Stomach (tissue), 9 donors: ENCODE results near the gene TAPT1. TPM values are rescaled to one million over a fixed set of nuclear protein-coding genes. Genes with fewer than 3 reads are reported as not detected.

ENCODE experiments used
- DNase-seq, 2 donors: peaks; one replicate each; pipeline versions ENCODE4 v3.0.0 to v3.0.0-alpha.2; 2013 to 2019
- H3K27ac ChIP-seq, 5 donors: fragments of 200-600 bp in 4 of 5; sonication (generic) in 4 of 5; one replicate each; pipeline ENCODE4 v1.5.1; 2013 to 2019; ENCODE audit warnings: mild to moderate bottlenecking in 1 of 5, moderate library complexity in 1 of 5
- H3K27me3 ChIP-seq, 3 donors: fragments of 200-600 bp; sonication (generic); one replicate each; pipeline ENCODE4 v1.5.1; 2017 to 2019; ENCODE audit warnings: mixed run types in 1 of 3
- H3K36me3 ChIP-seq, 4 donors: fragments of 200-600 bp; sonication (generic); 1 replicate in 3 of 4; 2 replicates in 1 of 4; pipeline ENCODE4 v1.5.1; 2016 to 2019
- H3K4me1 ChIP-seq, 4 donors: fragments of 200-600 bp; sonication (generic); one replicate each; pipeline ENCODE4 v1.5.1; 2016 to 2019
- H3K4me3 ChIP-seq, 4 donors: fragments of 200-600 bp; sonication (generic) in 3 of 4; one replicate each; pipeline ENCODE4 v1.5.1; 2016 to 2019; ENCODE audit warnings: mild to moderate bottlenecking in 1 of 4
- H3K9me3 ChIP-seq, 4 donors: fragments of 200-600 bp; sonication (generic); one replicate each; pipeline ENCODE4 v1.5.1; 2016 to 2019
- EP300 ChIP-seq: sonication (generic); formaldehyde crosslinking; IDR thresholded peaks from one replicate; pipeline ENCODE4 v1.6.1; 2017; ENCODE audit warnings: antibody characterized with exemption
- POLR2A ChIP-seq, 4 donors: fragments of 450-650 bp; IDR thresholded peaks; one replicate each; pipeline ENCODE4 v1.6.1; 2016; ENCODE audit warnings: antibody characterized with exemption in 4 of 4, control low read depth in 2 of 4, mild to moderate bottlenecking in 1 of 4, moderate library complexity in 1 of 4
- POLR2AphosphoS5 ChIP-seq, 3 donors: sonication (generic); formaldehyde crosslinking; IDR thresholded peaks; one replicate each; pipeline ENCODE4 v1.6.1; 2016; ENCODE audit warnings: antibody characterized with exemption in 3 of 3
- WGBS, 5 donors: extraction: QIAGEN DNeasy Blood & Tissue Kit in 3 of 5; methylation state at CpG; one replicate each; pipeline versions ENCODE4 v1.1.5 to v1.1.7; 2013 to 2018; 5-methylcytosine and 5-hydroxymethylcytosine counted together
- intact Hi-C: fragments of 100-400 bp; cut with DNase I; formaldehyde crosslinking; loops from one replicate; pipeline ENCODE4 v1.15.1; 2023; ENCODE audit warnings: low total_unique reads
- polyA plus RNA-seq, 3 donors: library from polyadenylated mRNA; stranded (reverse); fragments of 200-250 nt; gene quantifications; one replicate each; pipeline ENCODE4 v1.2.3, GENCODE V29; 2013
- total RNA-seq, 5 donors: library from RNA; depleted of rRNA; stranded (reverse); fragments of >200 nt; gene quantifications; one replicate each; pipeline versions ENCODE4 v1.1.0 to v1.2.3, GENCODE V29; 2014 to 2016
- TF ChIP-seq, protein P1 (sequence below), 7 experiments: fragments of 450-650 bp in 4 of 7; fragments of 200-600 bp in 3 of 7; sonication (generic) in 3 of 7; IDR thresholded peaks; one replicate each; pipeline ENCODE4 v1.5.1; 2016 to 2019; ENCODE audit warnings: antibody characterized with exemption in 7 of 7, control low read depth in 2 of 7, mild to moderate bottlenecking in 1 of 7
- donor health status: healthy with polysubstance abuse.
- donor health status: Bipolar disorder and iron deficiency.
- donor health status: healthy.

TAPT1 gene
- total and polyA plus RNA-seq, 8 donors, result 5.9 to 97.8 (median 13.7) TPM

DNA sequence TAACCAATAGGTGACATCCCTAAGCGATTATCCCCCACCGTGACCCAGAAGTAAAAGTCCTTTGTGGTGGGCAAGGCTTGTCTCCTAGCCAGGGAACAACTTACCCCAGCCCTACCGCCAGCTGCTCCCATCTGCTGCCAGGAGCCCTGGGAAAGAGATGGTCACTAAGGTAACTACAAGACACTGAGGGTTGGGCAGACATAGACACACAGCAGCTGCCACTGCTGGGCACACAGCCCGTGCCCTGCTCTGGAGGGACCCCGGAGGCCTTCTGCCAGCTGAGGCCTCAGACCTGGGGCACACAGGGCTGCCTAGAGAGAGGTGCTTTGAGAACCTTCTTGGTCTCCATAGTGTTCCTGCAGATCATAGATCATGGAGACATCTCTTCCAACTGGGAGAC lies 89.4 kb downstream of the TAPT1 start:
- no peaks in the 10 kb centered on the region for H3K27me3 ChIP-seq
- no peaks in the 10 kb centered on the region for H3K36me3 ChIP-seq
- WGBS, 5 donors, result 79 to 91% (median 86%) methylated on average over 5 of the region's 5 CpGs
- intact Hi-C loops, result no loop called here
- DNase-seq, result no peak
- H3K9me3 ChIP-seq, result peaks cover 0 to 7% (median 2%) of the 10 kb centered on the region in 4 donors
- H3K27ac ChIP-seq, result no peak overlapping the region
- no peak for TF ChIP-seq POLR2AphosphoS5 (IDR thresholded peaks at IDR 0.05)
- no peak for TF ChIP-seq EP300
- TF ChIP-seq, protein P1, sequence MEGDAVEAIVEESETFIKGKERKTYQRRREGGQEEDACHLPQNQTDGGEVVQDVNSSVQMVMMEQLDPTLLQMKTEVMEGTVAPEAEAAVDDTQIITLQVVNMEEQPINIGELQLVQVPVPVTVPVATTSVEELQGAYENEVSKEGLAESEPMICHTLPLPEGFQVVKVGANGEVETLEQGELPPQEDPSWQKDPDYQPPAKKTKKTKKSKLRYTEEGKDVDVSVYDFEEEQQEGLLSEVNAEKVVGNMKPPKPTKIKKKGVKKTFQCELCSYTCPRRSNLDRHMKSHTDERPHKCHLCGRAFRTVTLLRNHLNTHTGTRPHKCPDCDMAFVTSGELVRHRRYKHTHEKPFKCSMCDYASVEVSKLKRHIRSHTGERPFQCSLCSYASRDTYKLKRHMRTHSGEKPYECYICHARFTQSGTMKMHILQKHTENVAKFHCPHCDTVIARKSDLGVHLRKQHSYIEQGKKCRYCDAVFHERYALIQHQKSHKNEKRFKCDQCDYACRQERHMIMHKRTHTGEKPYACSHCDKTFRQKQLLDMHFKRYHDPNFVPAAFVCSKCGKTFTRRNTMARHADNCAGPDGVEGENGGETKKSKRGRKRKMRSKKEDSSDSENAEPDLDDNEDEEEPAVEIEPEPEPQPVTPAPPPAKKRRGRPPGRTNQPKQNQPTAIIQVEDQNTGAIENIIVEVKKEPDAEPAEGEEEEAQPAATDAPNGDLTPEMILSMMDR (IDR thresholded peaks at IDR 0.05), result no peak
- TF ChIP-seq POLR2A (IDR thresholded peaks at IDR 0.05), result no peak
- peaks cover 8 to 27% (median 16%) of the 10 kb centered on the region in 4 donors for H3K4me1 ChIP-seq
- no peak overlapping the region for H3K4me3 ChIP-seq

DNA sequence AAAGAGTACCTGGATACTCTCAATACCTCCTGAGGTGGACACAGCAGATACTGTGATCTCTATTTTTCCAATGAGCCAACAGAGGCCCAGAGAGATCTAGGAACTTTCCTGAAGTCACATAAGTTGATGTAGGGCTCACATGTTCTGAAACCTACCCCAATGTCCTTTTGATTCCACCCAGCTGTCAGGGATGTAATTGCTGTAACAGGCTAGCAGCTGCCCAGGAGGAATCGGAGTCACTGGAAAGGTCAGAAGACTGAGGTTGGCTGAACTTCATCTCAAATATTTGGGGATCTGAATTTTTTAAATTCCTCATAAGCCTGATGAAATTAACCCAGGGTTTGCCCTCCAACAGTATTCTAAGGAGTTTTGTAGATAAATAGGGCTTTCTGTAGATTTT lies 90.0 kb downstream of the TAPT1 start:
- H3K36me3 ChIP-seq, result no peaks in the 10 kb centered on the region
- 9 to 59% (median 22%) methylated on average over 1 of the region's 1 CpG for WGBS, 5 donors
- TF ChIP-seq EP300 (no peak), POLR2A (IDR thresholded peaks at IDR 0.05) (no peak), POLR2AphosphoS5 (IDR thresholded peaks at IDR 0.05) (no peak)
- TF ChIP-seq, protein P1 (IDR thresholded peaks at IDR 0.05), result no peak
- no peak overlapping the region for H3K4me3 ChIP-seq
- DNase-seq, result no peak
- intact Hi-C loops, result no loop called here
- H3K27ac ChIP-seq, result no peak overlapping the region
- peaks cover 3 to 22% (median 13%) of the 10 kb centered on the region in 4 donors for H3K4me1 ChIP-seq
- H3K27me3 ChIP-seq, result no peaks in the 10 kb centered on the region
- peaks cover 0 to 7% (median 2%) of the 10 kb centered on the region in 4 donors for H3K9me3 ChIP-seq

DNA sequence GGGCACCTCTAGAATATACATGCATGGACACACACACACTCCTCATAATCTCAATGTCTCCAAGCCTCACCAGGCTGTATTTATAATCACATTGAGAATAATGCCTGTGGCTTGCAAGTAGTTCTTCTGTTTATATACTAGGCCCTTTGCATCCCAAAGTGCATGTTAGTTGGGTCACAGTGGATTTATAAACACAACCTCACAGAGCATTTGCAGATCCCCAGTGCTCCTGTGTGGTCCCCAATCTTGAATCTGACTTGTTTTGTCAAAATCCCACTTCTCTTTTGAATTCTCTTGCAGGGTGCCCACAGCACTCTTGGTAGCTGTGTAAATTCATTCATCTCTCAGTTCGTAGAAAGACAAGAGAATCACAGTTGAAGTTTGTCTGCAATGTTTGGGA lies 92.9 kb downstream of the TAPT1 start:
- TF ChIP-seq, protein P1 (IDR thresholded peaks at IDR 0.05), result no peak
- TF ChIP-seq POLR2A (IDR thresholded peaks at IDR 0.05) (no peak), POLR2AphosphoS5 (IDR thresholded peaks at IDR 0.05) (no peak), EP300 (no peak)
- intact Hi-C loops, result no loop called here
- no peak overlapping the region for H3K27ac ChIP-seq
- no peak overlapping the region for H3K4me3 ChIP-seq
- peaks cover 0 to 7% (median 2%) of the 10 kb centered on the region in 4 donors for H3K9me3 ChIP-seq
- WGBS, 5 donors, result 63 to 86% (median 76%) methylated on average over 1 of the region's 1 CpG
- H3K27me3 ChIP-seq, result no peaks in the 10 kb centered on the region
- peaks cover 4 to 13% (median 11%) of the 10 kb centered on the region in 4 donors for H3K4me1 ChIP-seq
- no peak for DNase-seq
- no peaks in the 10 kb centered on the region for H3K36me3 ChIP-seq

DNA sequence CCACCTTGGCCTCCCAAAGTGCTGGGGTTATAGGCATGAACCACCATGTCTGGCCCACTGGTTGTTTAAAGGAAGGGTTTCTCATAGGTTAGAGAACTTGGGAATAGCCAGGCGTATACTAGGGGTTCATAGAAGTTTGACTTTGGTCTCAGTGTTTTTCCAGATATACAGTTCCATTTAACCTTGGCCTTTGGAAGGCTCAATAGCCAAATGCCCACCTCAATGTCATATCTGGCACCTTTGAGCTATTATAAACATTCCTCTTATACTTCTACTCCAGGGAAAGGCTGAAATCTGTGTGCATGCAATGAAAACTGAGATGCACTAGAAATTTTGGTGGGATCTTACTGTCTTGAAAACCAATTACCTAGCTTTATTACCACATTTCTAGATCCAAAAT lies 95.0 kb downstream of the TAPT1 start:
- Histone ChIP-seq H3K27me3 (no peaks in the 10 kb centered on the region), H3K4me3 (no peak overlapping the region), H3K36me3 (no peaks in the 10 kb centered on the region), H3K27ac (no peak overlapping the region), H3K4me1 (peaks cover 4 to 13% (median 11%) of the 10 kb centered on the region in 4 donors), H3K9me3 (peaks cover 0 to 7% (median 2%) of the 10 kb centered on the region in 4 donors)
- no peak for DNase-seq
- WGBS, 5 donors, result 96 to 100% (median 100%) methylated on average over 1 of the region's 1 CpG
- TF ChIP-seq POLR2A (IDR thresholded peaks at IDR 0.05), result no peak
- no peak for TF ChIP-seq EP300
- no peak for TF ChIP-seq POLR2AphosphoS5 (IDR thresholded peaks at IDR 0.05)
- TF ChIP-seq, protein P1 (IDR thresholded peaks at IDR 0.05), result no peak
- intact Hi-C loops, result no loop called here
